ENCODE measurements around the gene LLCFC1.
"Not testable (repeated sequence)": the region's sequence is repeated elsewhere in the genome, so short reads cannot be mapped to it uniquely, and the experiment has no call there.

LLCFC1 gene

GRCh38 chr7:142941541-142941940 is 2.3 kb downstream of the LLCFC1 start:
- no peak for DNase-seq (ENCODE audit: low read depth in 2 of 2)

- DNase-seq (ENCODE audit: low read depth in 2 of 2), result no peak
Measured at GRCh38 chr7:142942746-142943145, 3.5 kb downstream of the LLCFC1 start.

GRCh38 chr7:142943706-142944268 is 4.5 kb downstream of the LLCFC1 start:
- DNase-seq (ENCODE audit: low read depth in 2 of 2), result no peak

DNA sequence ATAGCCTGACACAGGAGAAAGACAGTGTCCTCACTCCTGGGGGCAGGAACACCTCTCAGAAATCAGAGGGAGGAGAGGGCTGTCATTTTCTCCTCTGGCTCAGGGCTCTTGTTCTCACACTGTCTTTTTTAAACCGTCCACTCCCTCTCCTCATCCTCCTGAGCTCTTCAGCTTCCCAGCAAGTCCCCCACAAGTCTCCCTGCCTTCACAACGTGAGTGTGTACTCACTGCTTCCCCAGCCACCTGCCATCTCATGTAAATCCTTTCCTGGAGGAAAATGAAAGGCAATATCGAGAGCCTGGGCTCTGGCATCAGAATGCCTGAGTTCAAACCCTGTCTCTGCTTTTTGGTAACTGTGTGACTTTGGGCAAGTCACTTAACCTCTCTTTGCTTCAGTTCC is 5.7 kb downstream of the LLCFC1 start:
- DNase-seq (ENCODE audit: low read depth in 2 of 2), result no peak

GRCh38 chr7:142948603-142949002 is 9.3 kb downstream of the LLCFC1 start:
- DNase-seq (ENCODE audit: low read depth in 2 of 2), result no peak

DNA sequence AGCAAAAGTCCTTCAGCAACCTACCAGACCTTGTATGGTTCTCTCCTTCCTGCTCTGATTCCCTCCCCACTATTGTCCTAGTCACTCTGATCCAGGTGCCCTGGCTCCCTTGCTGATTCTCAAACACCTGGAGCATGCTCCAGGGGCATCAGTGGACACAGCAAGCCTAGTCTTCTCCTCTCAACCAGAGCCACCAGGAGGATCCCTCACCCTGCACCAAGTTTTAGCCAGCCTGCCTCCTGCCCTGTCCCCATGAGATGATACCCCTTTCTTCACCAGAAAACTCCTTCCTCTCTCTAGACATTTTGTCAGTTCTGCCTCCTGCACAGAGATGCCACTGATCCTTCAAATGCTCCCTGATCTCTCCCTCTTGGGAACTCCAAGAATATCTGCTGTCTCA is 11.0 kb downstream of the LLCFC1 start:
- DNase-seq (ENCODE audit: low read depth in 2 of 2), result no peak

GRCh38 chr7:142954680-142955268 is 15.5 kb downstream of the LLCFC1 start:
- DNase-seq (ENCODE audit: low read depth in 2 of 2), result no peak

GRCh38 chr7:142956951-142957623 is 17.8 kb downstream of the LLCFC1 start:
- no peak for DNase-seq (ENCODE audit: low read depth in 2 of 2)

DNA sequence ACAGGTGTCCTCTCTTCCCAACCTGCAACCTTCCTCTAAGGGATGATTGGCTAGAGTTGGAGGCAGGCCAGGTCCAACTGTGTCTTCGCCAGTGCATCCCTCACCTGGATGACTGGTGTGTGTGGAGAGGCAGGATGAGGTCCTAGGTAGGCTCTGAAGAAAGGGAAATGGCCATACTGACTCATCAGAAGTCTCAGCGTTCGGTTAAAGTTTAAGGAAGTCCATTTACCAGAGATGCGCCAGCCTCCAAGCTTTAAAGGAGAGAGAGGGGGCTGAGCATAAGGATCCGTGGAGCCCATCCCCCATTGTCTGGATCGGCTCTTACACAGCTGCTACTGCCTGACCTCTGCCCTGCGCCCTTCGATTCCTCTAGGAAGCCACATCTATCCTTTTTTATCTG is 18.4 kb downstream of the LLCFC1 start:
- DNase-seq (ENCODE audit: low read depth in 2 of 2), result no peak

DNA sequence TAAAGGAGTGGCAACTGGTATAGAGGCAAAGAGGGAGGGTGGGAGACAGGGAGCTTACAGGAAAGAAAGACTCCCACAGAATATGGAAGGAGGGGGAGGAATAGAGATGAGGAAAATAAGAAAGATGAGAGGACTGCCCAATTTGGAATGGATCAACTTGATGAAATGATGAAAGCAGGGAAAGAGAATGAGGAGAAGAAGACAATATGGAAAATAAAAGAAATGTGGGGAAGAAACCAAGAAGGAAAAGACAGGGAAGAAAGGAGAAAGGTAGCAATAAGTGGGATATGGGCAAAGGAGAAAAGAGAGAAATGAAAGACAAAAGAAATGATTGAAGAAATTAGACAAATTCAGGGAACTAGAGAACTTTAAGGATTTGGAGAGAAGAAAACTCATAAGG is 19.9 kb downstream of the LLCFC1 start:
- no peak for DNase-seq (ENCODE audit: low read depth in 2 of 2)

DNA sequence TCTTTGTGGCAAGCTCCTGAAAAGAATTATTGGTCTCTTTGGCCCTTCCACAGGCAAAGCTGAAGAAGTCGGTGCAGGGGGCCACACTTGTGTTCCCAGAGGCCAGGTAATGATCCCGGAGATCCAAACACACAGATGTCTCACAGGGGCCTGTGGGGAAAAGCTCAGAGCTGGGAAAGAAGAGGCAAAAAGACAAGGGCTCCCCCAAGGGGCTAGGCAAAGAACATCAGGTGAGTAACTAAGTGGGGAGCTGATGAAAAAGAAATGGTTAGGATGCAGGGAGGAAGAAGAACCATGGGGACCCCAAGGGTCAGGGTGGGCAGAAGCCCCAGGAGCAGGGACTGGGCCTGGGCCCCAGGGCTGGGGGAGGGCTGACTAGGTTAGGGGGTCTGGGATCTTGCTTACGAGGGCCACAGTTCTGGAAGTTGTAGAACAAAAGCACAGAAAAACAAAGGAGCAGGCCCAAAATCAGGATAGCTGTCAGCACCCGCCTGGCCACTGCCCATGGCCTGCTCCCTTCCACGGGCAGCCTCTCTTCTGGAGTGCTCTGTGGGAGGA is 21.8 kb downstream of the LLCFC1 start:
- DNase-seq (ENCODE audit: low read depth in 2 of 2), result no peak

- DNase-seq (ENCODE audit: low read depth in 2 of 2), result no peak
Measured at GRCh38 chr7:142961595-142961972, 22.3 kb downstream of the LLCFC1 start.

DNA sequence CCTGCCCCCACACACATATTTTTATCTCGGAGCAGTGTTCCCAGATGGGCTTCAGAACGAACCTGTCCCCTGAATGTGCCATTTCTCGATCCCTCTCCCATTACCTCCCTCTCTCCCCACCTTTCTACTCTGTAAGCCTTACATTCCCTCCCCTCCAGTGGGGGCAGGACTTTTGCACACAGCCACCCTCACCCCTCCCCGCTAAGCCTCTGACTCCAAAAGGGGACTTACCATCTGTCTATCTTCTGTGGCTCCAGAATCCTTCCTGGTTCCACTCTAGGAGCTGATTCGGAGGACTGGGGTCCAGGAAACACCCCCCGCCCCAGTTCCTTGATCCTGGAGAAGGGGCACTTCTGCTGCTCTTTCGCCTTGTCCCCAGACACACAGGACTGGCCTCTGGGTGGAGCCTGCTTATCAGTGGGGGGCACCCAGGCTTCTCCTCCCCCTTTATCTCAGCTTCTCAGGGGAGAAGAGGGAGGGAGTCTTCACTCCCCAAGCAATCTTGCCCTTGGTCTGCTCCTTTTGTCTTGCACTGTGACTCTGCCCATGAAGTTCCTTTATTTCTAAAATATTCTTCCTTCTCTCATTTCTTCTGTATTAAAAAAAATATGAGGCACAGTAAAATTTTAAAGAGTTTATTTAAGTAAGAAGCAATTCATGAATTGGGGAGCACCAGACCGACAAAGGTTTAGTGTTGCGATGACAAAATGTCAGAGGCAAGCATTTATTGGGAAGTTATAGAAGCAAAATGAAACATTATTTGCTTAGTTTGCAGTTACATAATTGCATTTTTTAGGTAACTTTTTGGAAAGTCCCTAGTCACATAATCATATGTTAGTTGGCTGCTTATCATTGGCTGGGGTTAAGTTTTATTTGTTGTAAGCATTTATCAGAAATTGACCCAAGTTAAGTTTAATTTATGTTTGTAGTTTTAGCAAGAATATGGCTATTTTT is 23.0 kb downstream of the LLCFC1 start, which contains the start of gene KEL:
KEL (minus strand) TSS at position 391 of the 954 bp plus-strand sequence; CDS start at position 234, 157 bp downstream.
- no peak for DNase-seq (ENCODE audit: low read depth in 2 of 2)

GRCh38 chr7:142962991-142963390 is 23.7 kb downstream of the LLCFC1 start:
- DNase-seq (ENCODE audit: low read depth in 2 of 2), result no peak

DNA sequence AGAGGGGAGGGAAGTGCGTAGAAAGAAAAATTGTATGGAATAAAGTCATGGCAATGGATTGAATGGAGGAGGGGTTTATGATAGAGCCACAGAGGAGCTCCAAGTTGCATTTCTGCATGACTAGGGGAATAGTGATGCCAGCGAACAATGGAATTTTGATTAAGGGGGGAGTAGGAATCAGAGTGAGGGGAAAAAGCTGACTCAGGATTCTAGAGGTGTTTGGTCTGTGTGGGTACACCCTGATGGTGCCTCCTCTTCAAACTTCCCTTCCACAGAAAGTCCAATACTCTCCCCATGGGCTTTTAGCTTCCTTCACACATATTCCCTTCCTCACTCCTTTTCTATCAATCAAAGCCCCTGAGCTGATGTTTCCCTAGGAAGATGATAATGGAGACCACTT is 24.7 kb downstream of the LLCFC1 start:
- DNase-seq (ENCODE audit: low read depth in 2 of 2), result no peak

GRCh38 chr7:142964502-142965246 is 25.4 kb downstream of the LLCFC1 start:
- no peak for DNase-seq (ENCODE audit: low read depth in 2 of 2)

GRCh38 chr7:142968229-142968628 is 28.9 kb downstream of the LLCFC1 start:
- no peak for DNase-seq (ENCODE audit: low read depth in 2 of 2)

- DNase-seq (ENCODE audit: low read depth in 2 of 2), result no peak
Measured at GRCh38 chr7:142969183-142969582, 29.9 kb downstream of the LLCFC1 start.

- DNase-seq (ENCODE audit: low read depth in 2 of 2), result no peak
Measured at GRCh38 chr7:142974626-142975025, 35.3 kb downstream of the LLCFC1 start.

DNA sequence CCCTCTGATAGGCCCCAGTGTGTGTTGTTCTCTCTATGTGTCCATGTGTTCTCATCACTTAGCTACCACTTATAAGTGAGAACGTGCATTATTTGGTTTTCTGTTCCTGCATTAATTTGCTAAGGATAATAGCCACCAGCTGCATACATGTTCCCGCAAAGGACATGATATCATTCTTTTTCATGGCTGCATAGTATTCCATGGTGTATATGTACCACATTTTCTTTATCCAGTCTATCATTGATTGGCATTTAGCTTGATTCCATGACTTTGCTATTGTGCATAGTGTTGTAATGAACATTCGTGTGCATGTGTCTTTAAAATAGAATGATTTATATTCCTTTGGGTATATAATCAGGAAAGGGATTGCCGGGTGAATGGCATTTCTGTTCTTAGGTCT is 39.1 kb downstream of the LLCFC1 start:
- DNase-seq (ENCODE audit: low read depth in 2 of 2), result not testable (repeated sequence)

DNA sequence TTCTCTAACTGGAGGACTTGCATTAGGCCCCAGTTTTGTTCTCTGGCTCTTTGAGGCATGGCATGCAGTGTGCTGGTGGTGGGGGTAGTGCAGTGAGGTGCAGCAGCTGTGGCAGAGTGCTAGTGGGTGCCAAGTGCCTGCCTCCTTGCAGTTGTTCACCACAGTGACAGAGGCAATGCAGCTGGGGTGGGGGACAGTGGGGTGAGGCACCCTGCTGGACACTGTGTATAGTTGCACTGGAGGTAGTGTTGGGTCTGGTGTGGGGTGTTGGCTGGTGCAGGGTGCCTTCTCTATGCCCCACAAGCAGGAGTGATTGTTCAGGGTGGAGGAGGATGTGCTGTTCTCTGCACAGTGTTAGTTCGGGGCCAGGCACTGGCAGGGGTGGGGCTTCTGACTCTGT is 44.5 kb downstream of the LLCFC1 start:
- no peak for DNase-seq (ENCODE audit: low read depth in 2 of 2)
